ENCODE measurements around the gene SMYD3.

DNA sequence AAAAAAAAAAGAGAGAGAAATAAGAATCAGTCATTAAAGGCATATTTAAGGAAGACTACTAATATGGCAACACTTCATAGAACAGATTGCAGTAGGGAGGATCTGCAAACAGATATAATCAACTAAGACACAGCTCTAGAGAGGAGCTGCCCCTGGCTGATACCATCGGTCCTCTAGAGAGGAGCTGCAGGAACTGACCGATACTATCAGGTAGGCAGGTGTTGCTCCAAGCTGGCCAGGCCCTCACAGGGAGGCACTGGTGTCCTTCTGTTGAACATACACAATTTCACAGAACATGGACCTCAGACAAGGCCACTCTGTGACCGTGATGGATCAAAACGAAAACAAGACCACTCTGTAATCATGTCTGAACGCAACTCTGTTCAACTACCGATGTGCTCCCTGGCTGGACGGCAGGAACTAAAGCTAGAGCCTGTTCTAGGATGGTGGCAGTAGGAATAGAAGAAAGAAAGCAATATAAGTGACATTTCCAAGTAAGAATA lies 15.5 kb downstream of the SMYD3 start:
- TF ChIP-seq, protein P1, sequence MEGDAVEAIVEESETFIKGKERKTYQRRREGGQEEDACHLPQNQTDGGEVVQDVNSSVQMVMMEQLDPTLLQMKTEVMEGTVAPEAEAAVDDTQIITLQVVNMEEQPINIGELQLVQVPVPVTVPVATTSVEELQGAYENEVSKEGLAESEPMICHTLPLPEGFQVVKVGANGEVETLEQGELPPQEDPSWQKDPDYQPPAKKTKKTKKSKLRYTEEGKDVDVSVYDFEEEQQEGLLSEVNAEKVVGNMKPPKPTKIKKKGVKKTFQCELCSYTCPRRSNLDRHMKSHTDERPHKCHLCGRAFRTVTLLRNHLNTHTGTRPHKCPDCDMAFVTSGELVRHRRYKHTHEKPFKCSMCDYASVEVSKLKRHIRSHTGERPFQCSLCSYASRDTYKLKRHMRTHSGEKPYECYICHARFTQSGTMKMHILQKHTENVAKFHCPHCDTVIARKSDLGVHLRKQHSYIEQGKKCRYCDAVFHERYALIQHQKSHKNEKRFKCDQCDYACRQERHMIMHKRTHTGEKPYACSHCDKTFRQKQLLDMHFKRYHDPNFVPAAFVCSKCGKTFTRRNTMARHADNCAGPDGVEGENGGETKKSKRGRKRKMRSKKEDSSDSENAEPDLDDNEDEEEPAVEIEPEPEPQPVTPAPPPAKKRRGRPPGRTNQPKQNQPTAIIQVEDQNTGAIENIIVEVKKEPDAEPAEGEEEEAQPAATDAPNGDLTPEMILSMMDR (conservative IDR thresholded peaks at IDR 0.05), result no peak
- no peak for TF ChIP-seq ZFX (IDR thresholded peaks at IDR 0.05)

Data from C4-2B (cell line).